HepG2 (cell line): ENCODE measurements around the gene STRN3. TPM values are rescaled to one million over a fixed set of nuclear protein-coding genes. Genes with fewer than 3 reads are reported as not detected.
A peak's percentile ranks its signal among the peaks of the same experiment; 100 is the strongest.

ENCODE experiments used
- ATAC-seq: fragments of 200-7000 bp; cut with Tn5 transposase; 3 replicates; pipeline ENCODE4 v1.9.1; 2020; ENCODE audit warnings: mild to moderate bottlenecking, moderate library complexity
- BruUV-seq: library from RNA; stranded (reverse); fragments of 400-500 nt; replicated peaks from 2 replicates; lab custom pipeline; 2021; lab: Mats Ljungman, UMichigan
- CTCF ChIA-PET: fragments of 300-600 bp; formaldehyde crosslinking; extraction: SDS; loops from one replicate; lab custom pipeline; 2021; ENCODE audit warnings: low total read pairs, inconsistent platforms, low intra/inter-chr PET ratio; lab: Yijun Ruan, JAX
- POLR2A ChIA-PET: fragments of 350-600 bp; sonication (Branson Sonifier 250); formaldehyde crosslinking; loops from one replicate; lab custom pipeline; 2020; ENCODE audit warnings: antibody characterized with exemption, inconsistent platforms; lab: Yijun Ruan, JAX
- DNase-seq: peaks from one replicate; pipeline ENCODE4 v3.0.0-alpha.2; 2015; ENCODE audit warnings: low spot score
- FAIRE-seq: peaks from 3 replicates; lab custom pipeline; 2011; peaks lifted over from hg19 to GRCh38; lab: Jason Lieb, UNC
- H2AFZ ChIP-seq: one replicate; pipeline ENCODE4 v1.6.1; 2011; ENCODE audit warnings: low read length, inconsistent platforms
- H3K27ac ChIP-seq: fragments of 300-600 bp; 3 replicates; pipeline ENCODE4 v1.8.0; 2011; ENCODE audit warnings: mixed run types, mild to moderate bottlenecking, mixed read lengths, low read length, inconsistent platforms; ENCODE audit not compliant: insufficient read depth; ENCODE audit errors: extremely low read length
- H3K27me3 ChIP-seq, 2 experiments: fragments of 200-600 bp in 1 of 2; 2 replicates in 1 of 2; 3 replicates in 1 of 2; pipeline versions ENCODE4 v1.6.0 to v1.8.0; 2011; ENCODE audit warnings: low read length in 2 of 2, mild to moderate bottlenecking in 2 of 2, moderate library complexity in 2 of 2, inconsistent platforms in 1 of 2; ENCODE audit not compliant: insufficient read depth in 2 of 2, control insufficient read depth in 1 of 2
- H3K36me3 ChIP-seq, 2 experiments: fragments of 200-600 bp in 1 of 2; replicated peaks in 1 of 2; 2 replicates in 1 of 2; 3 replicates in 1 of 2; pipeline versions ENCODE4 v1.5.1 to v1.8.0; 2011; ENCODE audit warnings: low read length in 2 of 2, inconsistent platforms in 1 of 2; ENCODE audit not compliant: insufficient read depth in 2 of 2, control insufficient read depth in 1 of 2
- H3K4me1 ChIP-seq: 2 replicates; pipeline ENCODE4 v1.5.1; 2012; ENCODE audit warnings: low read length, inconsistent platforms; ENCODE audit not compliant: insufficient read depth
- H3K4me2 ChIP-seq: 2 replicates; pipeline ENCODE4 v1.6.0; 2011; ENCODE audit warnings: low read depth, low read length, inconsistent platforms
- H3K4me3 ChIP-seq, 3 experiments: fragments of 200-600 bp in 1 of 3; sonication (generic), shearing (Covaris generic) in 1 of 3; replicated peaks in 1 of 3; 2 replicates each; pipeline ENCODE4 v1.5.1; 2011 to 2016; ENCODE audit warnings: low read length in 3 of 3, inconsistent platforms in 2 of 3, low read depth in 2 of 3, mild to moderate bottlenecking in 2 of 3, control low read depth in 1 of 3, mixed read lengths in 1 of 3; ENCODE audit not compliant: insufficient read depth in 1 of 3
- H3K79me2 ChIP-seq: one replicate; pipeline ENCODE4 v1.6.1; 2011; ENCODE audit warnings: low read length, inconsistent platforms; ENCODE audit not compliant: insufficient read depth
- H3K9ac ChIP-seq: 2 replicates; pipeline ENCODE4 v1.6.0; 2011; ENCODE audit warnings: mild to moderate bottlenecking, low read depth, low read length, inconsistent platforms; ENCODE audit not compliant: insufficient read depth
- H3K9me3 ChIP-seq: 2 replicates; pipeline ENCODE4 v1.5.1; 2012; ENCODE audit warnings: mild to moderate bottlenecking, low read length
- H4K20me1 ChIP-seq: 2 replicates; pipeline ENCODE4 v1.6.0; 2011; ENCODE audit warnings: inconsistent platforms, mild to moderate bottlenecking, low read length, moderate library complexity; ENCODE audit not compliant: insufficient read depth
- ATF4 ChIP-seq, 2 experiments: fragments of 450-650 bp in 1 of 2; sonication (generic) in 1 of 2; formaldehyde crosslinking; IDR thresholded peaks; 2 replicates each; pipeline versions ENCODE4 v1.5.0 to v1.8.0; 2020 to 2022; ENCODE audit warnings: mild to moderate bottlenecking in 1 of 2, missing genetic modification reagents in 1 of 2
- CEBPG ChIP-seq: IDR thresholded peaks from 2 replicates; pipeline ENCODE4 v1.6.1; 2016
- DMTF1 ChIP-seq: sonication (generic); formaldehyde crosslinking; IDR thresholded peaks from 2 replicates; pipeline ENCODE4 v1.4.0; 2020; ENCODE audit warnings: mild to moderate bottlenecking, missing genetic modification reagents
- KLF13 ChIP-seq: sonication (generic); formaldehyde crosslinking; IDR thresholded peaks from 2 replicates; pipeline ENCODE4 v1.4.0; 2020; ENCODE audit warnings: mild to moderate bottlenecking, missing genetic modification reagents
- PLRG1 ChIP-seq: fragments of 450-650 bp; conservative IDR thresholded peaks from 2 replicates; pipeline ENCODE4 v1.6.1; 2016
- SMYD3 ChIP-seq: sonication (generic); formaldehyde crosslinking; IDR thresholded peaks from 2 replicates; pipeline ENCODE4 v1.8.1; 2023; ENCODE audit warnings: mild to moderate bottlenecking, missing genetic modification reagents
- WGBS: methylation state at CpG from one replicate; pipeline ENCODE4 v1.1.6; 2017; ENCODE audit warnings: low lambda C conversion rate; 5-methylcytosine and 5-hydroxymethylcytosine counted together
- in situ Hi-C: cut with HindIII; loops from 2 replicates; pipeline ENCODE4 v1.10.0; 2017; ENCODE audit warnings: low pct_unique_long_range_greater_than_20kb; ENCODE audit not compliant: extremely low pct_ligation_motif_present
- intact Hi-C: fragments of 100-400 bp; cut with micrococcal nuclease; formaldehyde crosslinking; loops from one replicate; pipeline ENCODE4 v1.10.0; 2022; ENCODE audit not compliant: unreplicated experiment
- polyA plus RNA-seq, 8 experiments: library from polyadenylated mRNA; depleted of rRNA in 3 of 8; stranded (reverse) in 7 of 8; unstranded in 1 of 8; fragments of >200 nt; fragmentation: Illumina TruSeq in 4 of 8; extraction: Trizol in 4 of 8; gene quantifications; 2 replicates each; pipeline versions ENCODE4 v1.2.1 to v1.2.3, GENCODE V29; 2011 to 2016; ENCODE audit warnings: low read depth in 4 of 8, missing spikeins in 1 of 8, mixed read lengths in 1 of 8; ENCODE audit not compliant: insufficient read depth in 1 of 8
- total RNA-seq, 5 experiments: library from RNA; depleted of rRNA; stranded (reverse); fragments of >200 nt; fragmentation: Illumina TruSeq; extraction: Trizol; gene quantifications; 2 replicates each; pipeline ENCODE4 v1.2.3, GENCODE V29; 2016; ENCODE audit warnings: low read depth in 1 of 5
- TF ChIP-seq, protein P1 (sequence below): IDR thresholded peaks from 2 replicates; pipeline ENCODE4 v1.6.1; 2016; ENCODE audit warnings: low read depth
- TF ChIP-seq, protein P2 (sequence below): sonication (generic); formaldehyde crosslinking; IDR thresholded peaks from 2 replicates; pipeline ENCODE4 v1.5.1; 2020; ENCODE audit warnings: mild to moderate bottlenecking, missing genetic modification reagents, borderline replicate concordance

Gene STRN3
- total and polyA plus RNA-seq, 2 of the 13 experiments (the other 11 are each of a cell fraction or from before 2014, with no cell fraction given), result 49.4 to 123 TPM

DNA sequence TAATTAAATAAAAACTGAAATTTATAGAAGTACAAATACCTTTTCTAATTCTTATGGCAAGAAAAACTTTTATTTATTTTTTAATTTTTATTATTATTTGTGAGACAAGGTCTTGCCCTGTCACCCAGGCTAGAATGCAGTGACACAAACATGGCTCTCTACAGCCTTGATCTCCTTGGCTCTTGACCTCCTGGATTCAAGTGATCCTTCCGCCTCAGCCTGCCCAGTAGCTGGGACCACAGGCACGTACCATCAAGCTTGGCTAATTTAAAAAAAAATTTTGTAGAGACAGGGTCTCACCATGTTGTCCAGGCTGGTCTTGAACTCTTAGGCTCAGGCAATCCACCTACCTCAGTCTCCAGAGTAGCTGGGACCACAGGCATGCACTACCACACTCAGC lies 104.4 kb downstream of the STRN3 start:
- FAIRE-seq (no peak), DNase-seq (no peak), ATAC-seq (peak; percentile 49)
- Histone ChIP-seq H3K27me3 (no peaks in the 10 kb centered on the region), H3K9me3 (no peaks in the 10 kb centered on the region), H3K36me3 (peaks cover 14 to 56% of the 10 kb centered on the region in 2 experiments), H4K20me1 (no peaks in the 10 kb centered on the region), H3K9ac (no peak overlapping the region), H3K79me2 (no peaks in the 10 kb centered on the region), H3K4me1 (no peaks in the 10 kb centered on the region), H2AFZ (no peak overlapping the region), H3K4me3 (no peak overlapping the region), H3K27ac (no peak overlapping the region), H3K4me2 (no peak overlapping the region)
- ChIA-PET POLR2A (interaction anchor here (1.0 kb wide), 1 partner anchor 104 kb away, joined by 5 read pairs; the partner anchor contains the start of gene STRN3), CTCF (no interaction called here)
- 100% methylated on average over 2 of the region's 2 CpGs for WGBS
- intact Hi-C loops (no loop called here), in situ Hi-C loops (no loop called here)
- TF ChIP-seq DMTF1 (CRISPR knock-in tag), result no peak
- TF ChIP-seq SMYD3 (CRISPR knock-in tag), result peak; percentile 84
- TF ChIP-seq KLF13 (CRISPR knock-in tag), result no peak
- no TSS peak for BruUV-seq

DNA sequence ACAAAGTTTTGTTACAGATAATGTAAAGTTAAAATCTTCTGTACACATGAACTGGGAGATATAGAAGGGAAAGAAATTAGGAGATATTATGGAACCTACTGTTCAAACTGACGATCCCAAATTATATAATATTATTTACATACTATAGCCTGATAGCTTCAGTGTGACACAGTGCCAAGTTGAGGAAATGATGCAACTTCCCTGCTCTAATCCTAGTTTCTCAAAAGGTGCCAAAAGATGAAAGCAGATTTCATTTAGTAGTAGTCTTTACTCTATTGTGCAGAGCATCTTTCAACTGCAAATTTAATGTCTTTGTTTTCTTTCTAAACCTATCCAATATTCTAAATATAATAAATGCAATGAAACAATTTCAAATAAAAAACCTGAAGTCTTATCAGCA lies 104.9 kb downstream of the STRN3 start:
- no peak overlapping the region for H3K9ac ChIP-seq
- BruUV-seq, result no TSS peak
- FAIRE-seq, result no peak
- intact Hi-C loops (no loop called here), in situ Hi-C loops (no loop called here)
- no peak for DNase-seq
- no peaks in the 10 kb centered on the region for H3K9me3 ChIP-seq
- 87% methylated on average over 1 of the region's 1 CpG for WGBS
- POLR2A ChIA-PET, result no interaction called here
- H3K4me1 ChIP-seq, result no peaks in the 10 kb centered on the region
- no peak overlapping the region for H3K4me3 ChIP-seq
- CTCF ChIA-PET, result no interaction called here
- no peak overlapping the region for H3K27ac ChIP-seq
- H3K27me3 ChIP-seq, result no peaks in the 10 kb centered on the region
- peaks cover 14 to 57% of the 10 kb centered on the region in 2 experiments for H3K36me3 ChIP-seq
- TF ChIP-seq, protein P1, sequence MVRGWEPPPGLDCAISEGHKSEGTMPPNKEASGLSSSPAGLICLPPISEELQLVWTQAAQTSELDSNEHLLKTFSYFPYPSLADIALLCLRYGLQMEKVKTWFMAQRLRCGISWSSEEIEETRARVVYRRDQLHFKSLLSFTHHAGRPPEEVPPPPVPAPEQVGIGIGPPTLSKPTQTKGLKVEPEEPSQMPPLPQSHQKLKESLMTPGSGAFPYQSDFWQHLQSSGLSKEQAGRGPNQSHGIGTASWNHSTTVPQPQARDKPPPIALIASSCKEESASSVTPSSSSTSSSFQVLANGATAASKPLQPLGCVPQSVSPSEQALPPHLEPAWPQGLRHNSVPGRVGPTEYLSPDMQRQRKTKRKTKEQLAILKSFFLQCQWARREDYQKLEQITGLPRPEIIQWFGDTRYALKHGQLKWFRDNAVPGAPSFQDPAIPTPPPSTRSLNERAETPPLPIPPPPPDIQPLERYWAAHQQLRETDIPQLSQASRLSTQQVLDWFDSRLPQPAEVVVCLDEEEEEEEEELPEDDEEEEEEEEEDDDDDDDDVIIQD (CRISPR knock-in tag), result 0 out of 2 replicates have a peak, but pooled peaks have one; percentile 41
- TF ChIP-seq PLRG1, result no peak
- TF ChIP-seq, protein P2, sequence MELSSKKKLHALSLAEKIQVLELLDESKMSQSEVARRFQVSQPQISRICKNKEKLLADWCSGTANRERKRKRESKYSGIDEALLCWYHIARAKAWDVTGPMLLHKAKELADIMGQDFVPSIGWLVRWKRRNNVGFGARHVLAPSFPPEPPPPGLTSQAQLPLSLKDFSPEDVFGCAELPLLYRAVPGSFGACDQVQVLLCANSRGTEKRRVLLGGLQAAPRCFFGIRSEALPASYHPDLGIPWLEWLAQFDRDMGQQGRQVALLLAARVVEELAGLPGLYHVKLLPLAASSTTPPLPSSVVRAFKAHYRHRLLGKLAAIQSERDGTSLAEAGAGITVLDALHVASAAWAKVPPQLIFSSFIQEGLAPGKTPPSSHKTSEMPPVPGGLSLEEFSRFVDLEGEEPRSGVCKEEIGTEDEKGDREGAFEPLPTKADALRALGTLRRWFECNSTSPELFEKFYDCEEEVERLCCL (CRISPR knock-in tag), result no peak
- peak; percentile 70 for TF ChIP-seq CEBPG (CRISPR knock-in tag)
- peak in 1 of 2 experiments; percentile 80; a peak in 2 of 4 replicates for TF ChIP-seq ATF4 (CRISPR knock-in tag; IDR thresholded peaks at IDR 0.05)
- no peak for ATAC-seq
- no peak overlapping the region for H3K4me2 ChIP-seq
- H2AFZ ChIP-seq, result no peak overlapping the region
- no peaks in the 10 kb centered on the region for H4K20me1 ChIP-seq
- no peaks in the 10 kb centered on the region for H3K79me2 ChIP-seq
